ENCODE results near the gene TNFSF11. TPM values are rescaled to one million over a fixed set of nuclear protein-coding genes. Genes with fewer than 3 reads are reported as not detected.

Gene TNFSF11
- total and polyA plus RNA-seq, 2 of the 4 experiments (the other 2 are of a cell fraction) = not detected

DNA sequence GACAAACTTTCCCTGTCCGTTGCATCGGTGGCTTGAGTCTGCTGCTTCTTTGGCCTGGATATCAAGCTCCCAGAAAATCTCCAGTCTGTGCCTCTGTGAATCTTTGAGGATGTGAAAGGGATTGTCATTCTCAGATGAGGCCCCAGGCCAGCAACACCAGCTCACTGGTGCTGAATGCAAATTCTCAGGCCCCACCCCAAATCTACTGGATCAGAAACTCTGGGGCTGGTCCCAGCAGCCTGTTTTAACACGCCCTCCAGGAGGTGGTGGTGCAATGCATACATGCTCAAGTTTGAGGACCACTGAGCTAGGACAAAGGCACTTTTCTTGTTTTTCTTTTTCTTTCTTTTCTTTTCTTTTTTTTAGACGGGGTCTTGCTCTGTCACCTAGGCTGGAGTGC lies 23.6 kb downstream of the TNFSF11 start:
- CTCF ChIA-PET = no interaction called here
- no TSS peak for BruUV-seq (replicated peaks)
- in situ Hi-C loops (cut with MboI; ENCODE audit: low sequenced_read_pairs) = loop anchor here (10.0 to 25.0 kb wide), 2 partner anchors 487 to 1190 kb away; partner anchors contain the start of gene ENOX1

More for the DNA sequence above, 23.6 kb downstream of the TNFSF11 start:
- DNase-seq (no peak), ATAC-seq (ENCODE audit: low read depth) (no peak)
- no CpG with 5 or more reads among the region's 4 CpGs for WGBS, 2 experiments (ENCODE audit: extremely low coverage in 2 of 2, insufficient read length in 1 of 2)
- no peak overlapping the region for H3K4me2 ChIP-seq (ENCODE audit: low read depth, low read length)
- H2AK9ac ChIP-seq (replicated peaks; ENCODE audit: low read depth, low read length, poor library complexity) = no peak overlapping the region
- H3K23ac ChIP-seq (ENCODE audit: low read depth, low read length) = no peak overlapping the region
- H2AFZ ChIP-seq (replicated peaks; ENCODE audit: low read length, poor library complexity) = no peak overlapping the region
- no peak overlapping the region for H2AK5ac ChIP-seq (ENCODE audit: low read depth, low read length)
- no peak overlapping the region for H4K91ac ChIP-seq (ENCODE audit: insufficient read depth, low read depth, low read length)
- H4K20me1 ChIP-seq (ENCODE audit: insufficient read depth, low read length) = no peaks in the 10 kb centered on the region
- no peak overlapping the region for H3K4me3 ChIP-seq (ENCODE audit: insufficient read depth, low read depth, low read length)
- H3K27me3 ChIP-seq (ENCODE audit: control insufficient read depth, insufficient read depth, low read length) = peaks cover 18% of the 10 kb centered on the region
- no peak for TF ChIP-seq CEBPB (IDR thresholded peaks at IDR 0.05; ENCODE audit: low read depth, low read length)
- TF ChIP-seq MAFK (IDR thresholded peaks at IDR 0.05; ENCODE audit: low read depth, low read length) = no peak
- TF ChIP-seq POLR2A (IDR thresholded peaks at IDR 0.05; ENCODE audit: low read depth, low read length) = no peak
- TF ChIP-seq RAD21 (IDR thresholded peaks at IDR 0.05; ENCODE audit: low read length) = no peak
- TF ChIP-seq, protein P1, sequence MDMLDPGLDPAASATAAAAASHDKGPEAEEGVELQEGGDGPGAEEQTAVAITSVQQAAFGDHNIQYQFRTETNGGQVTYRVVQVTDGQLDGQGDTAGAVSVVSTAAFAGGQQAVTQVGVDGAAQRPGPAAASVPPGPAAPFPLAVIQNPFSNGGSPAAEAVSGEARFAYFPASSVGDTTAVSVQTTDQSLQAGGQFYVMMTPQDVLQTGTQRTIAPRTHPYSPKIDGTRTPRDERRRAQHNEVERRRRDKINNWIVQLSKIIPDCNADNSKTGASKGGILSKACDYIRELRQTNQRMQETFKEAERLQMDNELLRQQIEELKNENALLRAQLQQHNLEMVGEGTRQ (IDR thresholded peaks at IDR 0.05; ENCODE audit: low read depth, low read length) = no peak
- TF ChIP-seq, protein P2, sequence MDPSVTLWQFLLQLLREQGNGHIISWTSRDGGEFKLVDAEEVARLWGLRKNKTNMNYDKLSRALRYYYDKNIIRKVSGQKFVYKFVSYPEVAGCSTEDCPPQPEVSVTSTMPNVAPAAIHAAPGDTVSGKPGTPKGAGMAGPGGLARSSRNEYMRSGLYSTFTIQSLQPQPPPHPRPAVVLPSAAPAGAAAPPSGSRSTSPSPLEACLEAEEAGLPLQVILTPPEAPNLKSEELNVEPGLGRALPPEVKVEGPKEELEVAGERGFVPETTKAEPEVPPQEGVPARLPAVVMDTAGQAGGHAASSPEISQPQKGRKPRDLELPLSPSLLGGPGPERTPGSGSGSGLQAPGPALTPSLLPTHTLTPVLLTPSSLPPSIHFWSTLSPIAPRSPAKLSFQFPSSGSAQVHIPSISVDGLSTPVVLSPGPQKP (IDR thresholded peaks at IDR 0.05; ENCODE audit: borderline replicate concordance, low read depth, low read length) = no peak
- no peak for TF ChIP-seq BHLHE40 (IDR thresholded peaks at IDR 0.05; ENCODE audit: low read depth, low read length)
- no peak overlapping the region for H2BK15ac ChIP-seq (ENCODE audit: low read depth, low read length)
- intact Hi-C loops (cut with micrococcal nuclease) = loop anchor here (5.0 to 10.0 kb wide), 7 partner anchors 237 to 1210 kb away; partner anchors contain the start of genes DNAJC15 and ENOX1
- no peaks in the 10 kb centered on the region for H3K9me3 ChIP-seq (ENCODE audit: control insufficient read depth, insufficient read depth, low read length)
- H3K4ac ChIP-seq (ENCODE audit: low read depth, low read length) = no peak overlapping the region
- POLR2A ChIA-PET (ENCODE audit: unreplicated experiment) = no interaction called here
- H3K79me1 ChIP-seq (ENCODE audit: low read depth in 1 of 2, low read length in 2 of 2) = no peaks in the 10 kb centered on the region
- H2BK20ac ChIP-seq (ENCODE audit: low read depth, low read length) = no peak overlapping the region
- H3K14ac ChIP-seq (replicated peaks; ENCODE audit: low read depth, low read length) = no peak overlapping the region
- H3K9me1 ChIP-seq (ENCODE audit: insufficient read depth, low read length) = no peaks in the 10 kb centered on the region
- H3K36me3 ChIP-seq (ENCODE audit: control insufficient read depth, insufficient read depth, low read length) = no peaks in the 10 kb centered on the region
- no peak overlapping the region for H3K18ac ChIP-seq (ENCODE audit: low read depth, low read length)
- no peak overlapping the region for H4K5ac ChIP-seq (ENCODE audit: low read depth, low read length)
- no peaks in the 10 kb centered on the region for H3K4me1 ChIP-seq (ENCODE audit: control insufficient read depth, insufficient read depth, low read length)
- H3K27ac ChIP-seq (ENCODE audit: insufficient read depth, low read length) = no peak overlapping the region
- no peak overlapping the region for H4K8ac ChIP-seq (ENCODE audit: low read depth in 2 of 2, low read length in 2 of 2)
- dilution Hi-C loops (cut with HindIII; ENCODE audit: low sequenced_read_pairs, unreplicated experiment) = no loop called here
- no peak overlapping the region for H3K56ac ChIP-seq (ENCODE audit: extremely low read depth, insufficient read depth, low read length)
- H3K9ac ChIP-seq (ENCODE audit: low read depth, low read length) = no peak overlapping the region
- no peak overlapping the region for H2BK120ac ChIP-seq (ENCODE audit: low read depth, low read length)
- no peak overlapping the region for H2BK5ac ChIP-seq (ENCODE audit: low read depth, low read length, poor library complexity, severe bottlenecking)

All from IMR-90 (cell line).